ENCODE data around the gene DOCK11. TPM values are rescaled to one million over a fixed set of nuclear protein-coding genes. Genes with fewer than 3 reads are reported as not detected.

Gene DOCK11
- total and polyA plus RNA-seq, 2 experiments from 2014 or later, result 7.6 to 8.3 TPM

DNA sequence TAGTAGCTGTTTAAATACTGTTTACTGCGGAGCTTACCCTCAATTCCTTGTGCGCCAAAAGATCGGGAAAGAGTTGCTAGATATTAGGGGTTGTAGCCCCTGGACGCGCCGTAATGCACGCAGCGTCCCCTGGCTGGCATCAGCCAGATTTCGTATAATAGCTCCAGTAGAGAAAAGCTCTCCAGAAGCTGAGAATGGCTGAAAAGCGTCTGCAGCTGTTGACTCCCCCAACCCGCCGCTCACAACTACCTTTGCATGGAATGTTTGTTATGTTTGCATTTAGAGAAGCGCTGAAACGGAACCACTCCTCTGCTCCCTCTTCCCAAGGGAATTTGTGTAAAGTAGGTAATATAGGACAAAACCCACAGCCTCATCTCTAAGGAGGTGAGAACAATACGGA is 3.7 kb downstream of the DOCK11 start:
- DNase-seq (ENCODE audit: low spot score), result peak; percentile 13
- no peaks in the 10 kb centered on the region for H3K79me2 ChIP-seq
- TF ChIP-seq EZH2 (IDR thresholded peaks at IDR 0.05; ENCODE audit: borderline replicate concordance) (no peak), EZH2phosphoT487 (IDR thresholded peaks at IDR 0.05; ENCODE audit: low read depth, severe bottlenecking, unreplicated experiment) (no peak)
- TF ChIP-seq, protein P1, sequence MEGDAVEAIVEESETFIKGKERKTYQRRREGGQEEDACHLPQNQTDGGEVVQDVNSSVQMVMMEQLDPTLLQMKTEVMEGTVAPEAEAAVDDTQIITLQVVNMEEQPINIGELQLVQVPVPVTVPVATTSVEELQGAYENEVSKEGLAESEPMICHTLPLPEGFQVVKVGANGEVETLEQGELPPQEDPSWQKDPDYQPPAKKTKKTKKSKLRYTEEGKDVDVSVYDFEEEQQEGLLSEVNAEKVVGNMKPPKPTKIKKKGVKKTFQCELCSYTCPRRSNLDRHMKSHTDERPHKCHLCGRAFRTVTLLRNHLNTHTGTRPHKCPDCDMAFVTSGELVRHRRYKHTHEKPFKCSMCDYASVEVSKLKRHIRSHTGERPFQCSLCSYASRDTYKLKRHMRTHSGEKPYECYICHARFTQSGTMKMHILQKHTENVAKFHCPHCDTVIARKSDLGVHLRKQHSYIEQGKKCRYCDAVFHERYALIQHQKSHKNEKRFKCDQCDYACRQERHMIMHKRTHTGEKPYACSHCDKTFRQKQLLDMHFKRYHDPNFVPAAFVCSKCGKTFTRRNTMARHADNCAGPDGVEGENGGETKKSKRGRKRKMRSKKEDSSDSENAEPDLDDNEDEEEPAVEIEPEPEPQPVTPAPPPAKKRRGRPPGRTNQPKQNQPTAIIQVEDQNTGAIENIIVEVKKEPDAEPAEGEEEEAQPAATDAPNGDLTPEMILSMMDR (IDR thresholded peaks at IDR 0.05; ENCODE audit: poor library complexity), result no peak
- no peaks in the 10 kb centered on the region for H3K36me3 ChIP-seq (replicated peaks; ENCODE audit: insufficient read depth, low read depth)
- H4K20me1 ChIP-seq (ENCODE audit: insufficient read depth, poor library complexity, severe bottlenecking), result no peaks in the 10 kb centered on the region
- H2AFZ ChIP-seq, result no peak overlapping the region
- no peaks in the 10 kb centered on the region for H3K9me2 ChIP-seq (replicated peaks; ENCODE audit: insufficient read depth)
- H3K4me2 ChIP-seq, result peak overlapping the region; percentile 69
- H3K4me1 ChIP-seq (ENCODE audit: insufficient read depth), result peaks cover 4% of the 10 kb centered on the region
- H3K9me3 ChIP-seq (ENCODE audit: low read depth), result no peaks in the 10 kb centered on the region
- no peaks in the 10 kb centered on the region for H3K27me3 ChIP-seq
- 58% methylated on average over 15 of the region's 15 CpGs for WGBS (ENCODE audit: low lambda C conversion rate, missing lambda C conversion rate)
- H3K4me3 ChIP-seq, result no peak overlapping the region
- no peak overlapping the region for H3K27ac ChIP-seq

DNA sequence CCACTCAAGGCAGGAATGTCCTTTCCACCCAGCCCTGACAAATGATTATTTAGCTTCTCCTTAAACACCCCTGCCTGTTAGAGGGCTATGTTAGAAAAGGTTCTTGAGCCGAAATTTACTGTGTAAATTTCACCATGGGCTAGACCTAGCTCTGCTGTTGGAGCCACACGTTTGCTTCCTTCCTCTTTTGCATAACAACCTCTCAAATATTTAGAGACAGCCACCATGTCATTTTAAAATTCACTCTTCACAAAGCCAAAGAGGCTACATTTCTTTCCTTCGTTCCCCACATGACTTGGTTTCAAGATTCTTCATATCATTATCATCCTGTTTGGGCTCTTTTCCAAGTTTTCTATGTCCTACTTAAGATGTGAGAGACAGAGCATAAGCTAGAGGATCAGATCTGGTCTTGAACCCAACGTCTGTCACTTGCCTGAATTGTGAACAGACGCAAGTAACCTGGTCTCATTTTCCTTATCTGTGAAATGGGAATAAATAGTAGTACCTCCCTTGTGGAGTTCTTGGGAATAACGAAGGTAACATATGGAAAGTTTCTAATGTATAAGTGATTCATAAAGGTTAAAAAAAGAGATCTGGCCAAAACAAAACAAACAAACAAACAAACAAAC is 6.7 kb downstream of the DOCK11 start:
- Histone ChIP-seq H4K20me1 (ENCODE audit: insufficient read depth, poor library complexity, severe bottlenecking) (no peaks in the 10 kb centered on the region), H3K4me1 (ENCODE audit: insufficient read depth) (no peaks in the 10 kb centered on the region), H3K9me2 (replicated peaks; ENCODE audit: insufficient read depth) (no peaks in the 10 kb centered on the region), H3K79me2 (no peaks in the 10 kb centered on the region), H3K27ac (no peak overlapping the region), H3K27me3 (no peaks in the 10 kb centered on the region), H3K4me3 (no peak overlapping the region), H3K9me3 (ENCODE audit: low read depth) (no peaks in the 10 kb centered on the region), H3K36me3 (replicated peaks; ENCODE audit: insufficient read depth, low read depth) (no peaks in the 10 kb centered on the region), H3K4me2 (no peak overlapping the region), H2AFZ (no peak overlapping the region)
- 61% methylated on average over 6 of the region's 6 CpGs for WGBS (ENCODE audit: low lambda C conversion rate, missing lambda C conversion rate)
- TF ChIP-seq, protein P1 (IDR thresholded peaks at IDR 0.05; ENCODE audit: poor library complexity), result no peak
- no peak for TF ChIP-seq EZH2 (IDR thresholded peaks at IDR 0.05; ENCODE audit: borderline replicate concordance)
- TF ChIP-seq EZH2phosphoT487 (IDR thresholded peaks at IDR 0.05; ENCODE audit: low read depth, severe bottlenecking, unreplicated experiment), result no peak
- no peak for DNase-seq (ENCODE audit: low spot score)

DNA sequence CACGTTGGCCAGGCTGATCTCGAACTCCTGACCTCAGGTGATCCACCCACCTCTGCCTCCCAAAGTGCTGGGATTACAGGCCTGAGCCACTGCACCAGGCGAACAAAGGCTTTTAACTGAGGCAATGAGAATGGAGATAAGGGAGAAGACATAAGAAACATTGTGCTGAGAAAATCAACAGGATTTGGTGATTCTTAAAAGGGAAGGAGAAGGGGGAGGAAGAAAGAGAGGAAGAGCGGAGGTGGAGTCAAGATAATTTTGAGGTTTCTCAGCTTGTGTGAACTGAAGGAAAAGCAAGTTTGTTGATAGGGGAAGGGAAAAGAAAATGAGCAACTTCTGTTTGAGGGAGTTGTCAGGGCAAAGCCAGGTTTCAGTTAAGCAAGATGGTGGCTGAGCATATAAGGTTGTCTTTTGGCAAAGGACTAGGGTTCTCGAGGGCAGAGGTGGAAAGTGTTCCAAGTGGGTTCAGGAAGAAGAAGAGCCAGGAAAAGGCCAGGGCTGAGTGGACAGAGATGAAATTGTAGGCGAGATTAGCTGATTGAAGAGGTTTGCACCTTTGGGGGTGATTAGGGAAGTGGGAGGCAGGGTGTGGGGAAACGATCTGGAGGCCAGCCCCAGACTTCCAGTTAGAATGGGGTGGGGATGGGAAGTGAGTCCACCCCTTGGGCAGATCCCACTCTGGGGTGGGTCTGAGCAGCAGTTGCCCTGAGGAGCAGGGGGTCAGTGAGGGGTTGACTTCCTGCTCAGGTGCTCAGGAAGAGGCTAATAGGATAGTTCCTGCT is 7.8 kb downstream of the DOCK11 start:
- H3K4me1 ChIP-seq (ENCODE audit: insufficient read depth), result no peaks in the 10 kb centered on the region
- WGBS (ENCODE audit: low lambda C conversion rate, missing lambda C conversion rate), result 73% methylated on average over 7 of the region's 7 CpGs
- H3K79me2 ChIP-seq, result no peaks in the 10 kb centered on the region
- H3K4me2 ChIP-seq, result no peak overlapping the region
- no peak for DNase-seq (ENCODE audit: low spot score)
- no peak overlapping the region for H3K27ac ChIP-seq
- H2AFZ ChIP-seq, result no peak overlapping the region
- H3K4me3 ChIP-seq, result no peak overlapping the region
- no peaks in the 10 kb centered on the region for H3K36me3 ChIP-seq (replicated peaks; ENCODE audit: insufficient read depth, low read depth)
- no peaks in the 10 kb centered on the region for H3K9me3 ChIP-seq (ENCODE audit: low read depth)
- no peaks in the 10 kb centered on the region for H3K27me3 ChIP-seq
- TF ChIP-seq, protein P1 (IDR thresholded peaks at IDR 0.05; ENCODE audit: poor library complexity), result no peak
- no peaks in the 10 kb centered on the region for H3K9me2 ChIP-seq (replicated peaks; ENCODE audit: insufficient read depth)
- no peaks in the 10 kb centered on the region for H4K20me1 ChIP-seq (ENCODE audit: insufficient read depth, poor library complexity, severe bottlenecking)

Data from hepatocyte (in vitro differentiated cells).